GM12891 (cell line): ENCODE data around the gene WFDC9.

Experiments
- POLR2A ChIP-seq: IDR thresholded peaks from 2 replicates; pipeline ENCODE4 v1.6.1; 2011; ENCODE audit warnings: low read depth, low read length, control low read depth
- POLR2AphosphoS5 ChIP-seq: IDR thresholded peaks from 2 replicates; pipeline ENCODE4 v1.6.1; 2011; ENCODE audit warnings: low read depth, low read length, control low read depth

GRCh38 chr20:45607810-45608209, 23.3 kb downstream of the WFDC9 start:
- TF ChIP-seq POLR2AphosphoS5 (no peak), POLR2A (no peak)
